PC-3 (cell line): Measurements from ENCODE around the gene SHISAL2A.

Experiments
- EZH2phosphoT487 ChIP-seq: fragments of 300-600 bp; sonication (generic); IDR thresholded peaks from 2 replicates; pipeline ENCODE4 v1.6.1; 2018; ENCODE audit warnings: mild to moderate bottlenecking, antibody characterized with exemption, low read length, borderline replicate concordance
- TF ChIP-seq, protein P1 (sequence below): fragments of 300-600 bp; sonication (generic); conservative IDR thresholded peaks from 2 replicates; pipeline ENCODE4 v1.5.1; 2017; ENCODE audit warnings: antibody characterized with exemption, low read depth, mild to moderate bottlenecking, low read length

DNA sequence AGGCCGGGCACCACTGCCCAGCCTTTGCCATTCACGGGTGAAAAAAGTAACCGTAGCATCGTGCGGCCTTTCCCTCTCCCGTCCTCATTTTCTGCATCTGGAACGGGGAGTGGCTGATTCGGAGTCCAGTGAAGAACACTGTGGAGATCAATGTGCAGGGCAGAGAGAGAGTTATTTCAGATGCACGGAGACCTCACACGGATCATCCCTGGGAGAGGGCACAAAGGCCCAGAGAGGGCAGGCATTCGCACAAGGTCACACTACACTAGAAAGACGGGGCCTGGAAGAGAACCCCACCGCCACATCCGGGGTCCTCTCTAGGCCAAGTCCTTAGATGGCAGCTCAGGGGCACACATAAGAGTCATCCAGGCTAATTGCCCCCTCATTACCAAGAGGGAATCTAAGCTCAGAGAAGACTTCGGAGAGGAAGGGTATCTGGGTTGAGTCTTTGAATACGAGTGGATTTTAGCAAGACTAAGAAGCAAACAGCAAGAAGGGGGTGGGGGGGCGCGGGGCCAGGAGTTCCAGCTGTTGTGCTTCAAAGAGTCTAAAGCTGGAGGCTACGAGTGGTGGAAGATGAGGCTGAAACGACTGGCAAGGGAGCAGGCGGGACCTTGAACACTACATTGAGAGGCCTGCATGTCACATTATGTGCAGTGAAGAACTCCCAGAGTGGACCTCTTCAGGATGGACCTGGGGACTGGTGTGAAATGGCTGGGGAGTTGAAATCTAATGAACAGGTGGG is 29.9 kb upstream of the SHISAL2A start:
- TF ChIP-seq, protein P1, sequence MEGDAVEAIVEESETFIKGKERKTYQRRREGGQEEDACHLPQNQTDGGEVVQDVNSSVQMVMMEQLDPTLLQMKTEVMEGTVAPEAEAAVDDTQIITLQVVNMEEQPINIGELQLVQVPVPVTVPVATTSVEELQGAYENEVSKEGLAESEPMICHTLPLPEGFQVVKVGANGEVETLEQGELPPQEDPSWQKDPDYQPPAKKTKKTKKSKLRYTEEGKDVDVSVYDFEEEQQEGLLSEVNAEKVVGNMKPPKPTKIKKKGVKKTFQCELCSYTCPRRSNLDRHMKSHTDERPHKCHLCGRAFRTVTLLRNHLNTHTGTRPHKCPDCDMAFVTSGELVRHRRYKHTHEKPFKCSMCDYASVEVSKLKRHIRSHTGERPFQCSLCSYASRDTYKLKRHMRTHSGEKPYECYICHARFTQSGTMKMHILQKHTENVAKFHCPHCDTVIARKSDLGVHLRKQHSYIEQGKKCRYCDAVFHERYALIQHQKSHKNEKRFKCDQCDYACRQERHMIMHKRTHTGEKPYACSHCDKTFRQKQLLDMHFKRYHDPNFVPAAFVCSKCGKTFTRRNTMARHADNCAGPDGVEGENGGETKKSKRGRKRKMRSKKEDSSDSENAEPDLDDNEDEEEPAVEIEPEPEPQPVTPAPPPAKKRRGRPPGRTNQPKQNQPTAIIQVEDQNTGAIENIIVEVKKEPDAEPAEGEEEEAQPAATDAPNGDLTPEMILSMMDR: no peak
- no peak for TF ChIP-seq EZH2phosphoT487
